Stimulated activated CD4-positive, alpha-beta T cell treated with anti-CD3 and anti-CD28 coated beads, Interleukin-2, amount 100 ng/mL, for 4 hours (primary cell): ENCODE results near the gene SNRPN.
"Not testable (repeated sequence)": the region's sequence is repeated elsewhere in the genome, so short reads cannot be mapped to it uniquely, and the experiment has no call there.

Source experiments
- DNase-seq: peaks from one replicate; pipeline ENCODE4 v3.0.0-alpha.2; 2020; ENCODE audit warnings: low read depth

SNRPN gene

GRCh38 chr15:24954783-24955530 is at the start of gene SNRPN, which contains the start of gene SNURF:
Gene SNRPN, plus strand, starts transcription at chr15:24954987. Its CDS starts 19,467 bp downstream, at chr15:24974454.
Gene SNURF, plus strand, starts transcription at chr15:24954987. Its CDS starts 62 bp downstream, at chr15:24955049.
- peak; percentile 36 for DNase-seq

GRCh38 chr15:24916305-24917009 is 38.3 kb upstream of the SNRPN start:
- no peak for DNase-seq

GRCh38 chr15:24917431-24917830 is 37.4 kb upstream of the SNRPN start:
- no peak for DNase-seq

GRCh38 chr15:24919446-24919845 is 35.3 kb upstream of the SNRPN start:
- DNase-seq, result no peak

GRCh38 chr15:24922781-24923180 is 32.0 kb upstream of the SNRPN start:
- DNase-seq, result not testable (repeated sequence)

GRCh38 chr15:24924153-24924552 is 30.6 kb upstream of the SNRPN start:
- DNase-seq, result no peak

- no peak for DNase-seq
Observed at GRCh38 chr15:24924621-24925020, 30.2 kb upstream of the SNRPN start.

- DNase-seq, result not testable (repeated sequence)
Observed at GRCh38 chr15:24931874-24932732, 22.7 kb upstream of the SNRPN start.

- DNase-seq, result no peak
Observed at GRCh38 chr15:24933716-24934115, 21.1 kb upstream of the SNRPN start.

GRCh38 chr15:24938224-24938623 is 16.6 kb upstream of the SNRPN start:
- not testable (repeated sequence) for DNase-seq

GRCh38 chr15:24940236-24940635 is 14.6 kb upstream of the SNRPN start:
- no peak for DNase-seq

GRCh38 chr15:24943361-24943760 is 11.4 kb upstream of the SNRPN start:
- no peak for DNase-seq

- DNase-seq, result no peak
Observed at GRCh38 chr15:24944954-24945353, 9.8 kb upstream of the SNRPN start.

GRCh38 chr15:24945711-24946110 is 9.1 kb upstream of the SNRPN start:
- DNase-seq, result no peak

GRCh38 chr15:24948495-24948894 is 6.3 kb upstream of the SNRPN start:
- DNase-seq, result no peak

- no peak for DNase-seq
Observed at GRCh38 chr15:24955531-24955921, 739 bp downstream of the SNRPN start.

GRCh38 chr15:24956111-24956838 is 1.5 kb downstream of the SNRPN start:
- peak; percentile 62 for DNase-seq

- no peak for DNase-seq
Observed at GRCh38 chr15:24957691-24958090, 2.9 kb downstream of the SNRPN start.

- DNase-seq, result no peak
Observed at GRCh38 chr15:24961967-24962366, 7.2 kb downstream of the SNRPN start.

- DNase-seq, result no peak
Observed at GRCh38 chr15:24962880-24963279, 8.1 kb downstream of the SNRPN start.

GRCh38 chr15:24966364-24967103 is 11.7 kb downstream of the SNRPN start:
- no peak for DNase-seq
